Neural cell (in vitro differentiated cells): ENCODE measurements around the gene EDIL3. TPM values are rescaled to one million over a fixed set of nuclear protein-coding genes. Genes with fewer than 3 reads are reported as not detected.

Experiments used
- H2AFZ ChIP-seq: fragments of 200-600, 300-800 bp; sonication (generic), shearing (Covaris generic); 2 replicates; pipeline ENCODE4 v1.6.0; 2014; ENCODE audit warnings: low read depth, mild to moderate bottlenecking, antibody characterized with exemption, low read length, moderate library complexity
- H3F3A ChIP-seq: fragments of 200-600 bp; shearing (Covaris generic); 2 replicates; pipeline ENCODE4 v1.6.1; 2016; ENCODE audit warnings: mild to moderate bottlenecking, moderate library complexity, mixed read lengths, antibody characterized with exemption, low read length; ENCODE audit not compliant: insufficient read depth, poor library complexity, severe bottlenecking
- H3K27ac ChIP-seq: fragments of 200-600, 300-800 bp; sonication (generic), shearing (Covaris generic); 2 replicates; pipeline ENCODE4 v1.5.1; 2014; ENCODE audit warnings: mild to moderate bottlenecking, low read length, moderate library complexity
- H3K27me3 ChIP-seq: fragments of 300-800, 200-600 bp; sonication (generic), shearing (Covaris generic); 2 replicates; pipeline ENCODE4 v1.6.0; 2014; ENCODE audit warnings: mild to moderate bottlenecking, low read depth, low read length, moderate library complexity; ENCODE audit not compliant: insufficient read depth
- H3K36me3 ChIP-seq: fragments of 300-800, 200-600 bp; sonication (generic), shearing (Covaris generic); 2 replicates; pipeline ENCODE4 v1.5.1; 2014; ENCODE audit warnings: mild to moderate bottlenecking, antibody characterized with exemption, low read length, moderate library complexity; ENCODE audit not compliant: insufficient read depth
- H3K4me2 ChIP-seq: fragments of 300-800, 200-600 bp; sonication (generic), shearing (Covaris generic); 2 replicates; pipeline ENCODE4 v1.6.0; 2014; ENCODE audit warnings: mild to moderate bottlenecking, low read length
- H3K4me3 ChIP-seq: fragments of 300-800, 200-600 bp; sonication (generic), shearing (Covaris generic); 2 replicates; pipeline ENCODE4 v1.5.1; 2014; ENCODE audit warnings: mild to moderate bottlenecking, low read length, moderate library complexity
- H3K79me2 ChIP-seq: fragments of 200-600 bp; shearing (Covaris generic); replicated peaks from 2 replicates; pipeline ENCODE4 v1.6.0; 2014; ENCODE audit warnings: mild to moderate bottlenecking, low read length, moderate library complexity; ENCODE audit not compliant: insufficient read depth
- H3K9ac ChIP-seq: fragments of 300-800, 200-600 bp; sonication (generic), shearing (Covaris generic); 2 replicates; pipeline ENCODE4 v1.6.1; 2016; ENCODE audit warnings: mild to moderate bottlenecking, low read length, mixed read lengths
- H3K9me2 ChIP-seq: fragments of 200-600 bp; shearing (Covaris generic); 2 replicates; pipeline ENCODE4 v1.6.1; 2016; ENCODE audit warnings: mild to moderate bottlenecking, low read length, mixed read lengths; ENCODE audit not compliant: insufficient read depth
- H3K9me3 ChIP-seq: fragments of 200-600, 300-800 bp; sonication (generic), shearing (Covaris generic); 2 replicates; pipeline ENCODE4 v1.6.1; 2016; ENCODE audit warnings: mild to moderate bottlenecking, mixed run types, low read length, moderate library complexity, mixed read lengths
- H4K20me1 ChIP-seq: fragments of 200-600 bp; shearing (Covaris generic); 2 replicates; pipeline ENCODE4 v1.6.1; 2016; ENCODE audit warnings: mild to moderate bottlenecking, mixed run types; ENCODE audit not compliant: insufficient read depth
- CTCF ChIP-seq: fragments of 450-650 bp; IDR thresholded peaks from 2 replicates; pipeline ENCODE4 v1.5.1; 2014; ENCODE audit warnings: antibody characterized with exemption, mild to moderate bottlenecking, moderate library complexity; ENCODE audit not compliant: poor library complexity, severe bottlenecking
- EP300 ChIP-seq: fragments of 450-650 bp; conservative IDR thresholded peaks from 2 replicates; pipeline ENCODE4 v1.6.1; 2014; ENCODE audit warnings: antibody characterized with exemption, mild to moderate bottlenecking, moderate library complexity; ENCODE audit not compliant: poor library complexity, severe bottlenecking
- EZH2 ChIP-seq: fragments of 200-600, 300-800 bp; shearing (Covaris generic), sonication (generic); IDR thresholded peaks from 2 replicates; pipeline ENCODE4 v1.6.1; 2014; ENCODE audit warnings: antibody characterized with exemption, low read length, borderline replicate concordance, mild to moderate bottlenecking; ENCODE audit not compliant: insufficient read depth, poor library complexity, severe bottlenecking
- MXI1 ChIP-seq: fragments of 450-650 bp; conservative IDR thresholded peaks from 2 replicates; pipeline ENCODE4 v1.6.1; 2014; ENCODE audit warnings: antibody characterized with exemption, mild to moderate bottlenecking; ENCODE audit not compliant: poor library complexity, severe bottlenecking
- POLR2AphosphoS5 ChIP-seq: IDR thresholded peaks from 2 replicates; pipeline ENCODE4 v1.6.1; 2012
- RAD21 ChIP-seq: fragments of 450-650 bp; conservative IDR thresholded peaks from 2 replicates; pipeline ENCODE4 v1.6.1; 2014; ENCODE audit warnings: antibody characterized with exemption, mild to moderate bottlenecking, moderate library complexity
- SMC3 ChIP-seq: fragments of 450-650 bp; conservative IDR thresholded peaks from 2 replicates; pipeline ENCODE4 v1.6.1; 2014; ENCODE audit warnings: antibody characterized with exemption, mild to moderate bottlenecking, moderate library complexity; ENCODE audit not compliant: poor library complexity
- TAF1 ChIP-seq: IDR thresholded peaks from 2 replicates; pipeline ENCODE4 v1.6.1; 2012; ENCODE audit warnings: low read depth
- polyA plus RNA-seq: library from polyadenylated mRNA; depleted of rRNA; stranded (reverse); fragments of >200 nt; gene quantifications from 2 replicates; pipeline ENCODE4 v1.2.3, GENCODE V29; 2014
- TF ChIP-seq, protein P1 (sequence below): IDR thresholded peaks from 2 replicates; pipeline ENCODE4 v1.6.1; 2012; ENCODE audit warnings: borderline replicate concordance

Gene EDIL3
- polyA plus RNA-seq, 1 donor from 2014 or later: 6.1 TPM

DNA sequence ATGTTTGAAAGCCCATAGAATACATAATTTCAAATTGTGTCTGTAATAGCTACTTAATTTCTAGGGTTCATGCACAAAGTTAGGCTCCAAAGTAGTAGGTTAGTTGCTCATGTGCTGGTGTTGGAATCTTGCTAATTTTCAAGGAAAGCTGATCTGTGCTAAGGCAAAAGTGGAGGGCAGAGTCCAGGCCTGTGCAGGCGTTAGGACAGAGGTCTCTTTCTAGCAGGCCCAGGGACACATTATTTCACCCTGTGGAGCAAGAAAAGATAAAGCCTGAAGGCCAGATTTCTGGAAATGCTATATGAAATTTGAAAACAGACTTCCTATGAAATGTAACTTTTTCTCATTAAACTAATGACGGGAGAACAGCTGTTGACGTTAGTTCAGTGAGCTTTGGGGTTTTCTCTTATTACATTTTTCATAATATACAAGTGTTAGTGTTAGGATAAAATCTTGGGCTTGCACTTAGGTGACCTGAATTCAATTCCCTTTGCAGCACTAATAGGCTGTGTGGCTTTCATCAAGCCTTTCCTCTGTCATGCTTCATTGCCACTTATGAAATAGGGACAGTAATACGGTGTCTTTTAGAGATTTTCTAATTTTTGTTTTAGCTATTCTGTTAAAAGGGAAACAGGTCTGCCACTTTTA lies 467.3 kb downstream of the EDIL3 start:
- no peaks in the 10 kb centered on the region for H3F3A ChIP-seq
- no peak overlapping the region for H3K27ac ChIP-seq
- no peak for TF ChIP-seq RAD21
- no peak for TF ChIP-seq POLR2AphosphoS5
- TF ChIP-seq EP300: no peak
- TF ChIP-seq, protein P1, sequence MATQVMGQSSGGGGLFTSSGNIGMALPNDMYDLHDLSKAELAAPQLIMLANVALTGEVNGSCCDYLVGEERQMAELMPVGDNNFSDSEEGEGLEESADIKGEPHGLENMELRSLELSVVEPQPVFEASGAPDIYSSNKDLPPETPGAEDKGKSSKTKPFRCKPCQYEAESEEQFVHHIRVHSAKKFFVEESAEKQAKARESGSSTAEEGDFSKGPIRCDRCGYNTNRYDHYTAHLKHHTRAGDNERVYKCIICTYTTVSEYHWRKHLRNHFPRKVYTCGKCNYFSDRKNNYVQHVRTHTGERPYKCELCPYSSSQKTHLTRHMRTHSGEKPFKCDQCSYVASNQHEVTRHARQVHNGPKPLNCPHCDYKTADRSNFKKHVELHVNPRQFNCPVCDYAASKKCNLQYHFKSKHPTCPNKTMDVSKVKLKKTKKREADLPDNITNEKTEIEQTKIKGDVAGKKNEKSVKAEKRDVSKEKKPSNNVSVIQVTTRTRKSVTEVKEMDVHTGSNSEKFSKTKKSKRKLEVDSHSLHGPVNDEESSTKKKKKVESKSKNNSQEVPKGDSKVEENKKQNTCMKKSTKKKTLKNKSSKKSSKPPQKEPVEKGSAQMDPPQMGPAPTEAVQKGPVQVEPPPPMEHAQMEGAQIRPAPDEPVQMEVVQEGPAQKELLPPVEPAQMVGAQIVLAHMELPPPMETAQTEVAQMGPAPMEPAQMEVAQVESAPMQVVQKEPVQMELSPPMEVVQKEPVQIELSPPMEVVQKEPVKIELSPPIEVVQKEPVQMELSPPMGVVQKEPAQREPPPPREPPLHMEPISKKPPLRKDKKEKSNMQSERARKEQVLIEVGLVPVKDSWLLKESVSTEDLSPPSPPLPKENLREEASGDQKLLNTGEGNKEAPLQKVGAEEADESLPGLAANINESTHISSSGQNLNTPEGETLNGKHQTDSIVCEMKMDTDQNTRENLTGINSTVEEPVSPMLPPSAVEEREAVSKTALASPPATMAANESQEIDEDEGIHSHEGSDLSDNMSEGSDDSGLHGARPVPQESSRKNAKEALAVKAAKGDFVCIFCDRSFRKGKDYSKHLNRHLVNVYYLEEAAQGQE: no peak
- TF ChIP-seq CTCF: no peak
- TF ChIP-seq MXI1: no peak
- no peak for TF ChIP-seq SMC3
- no peak for TF ChIP-seq EZH2
- no peak for TF ChIP-seq TAF1
- H4K20me1 ChIP-seq: no peaks in the 10 kb centered on the region
- H2AFZ ChIP-seq: no peak overlapping the region
- no peak overlapping the region for H3K4me3 ChIP-seq
- H3K9ac ChIP-seq: no peak overlapping the region
- H3K4me2 ChIP-seq: no peak overlapping the region
- no peaks in the 10 kb centered on the region for H3K9me3 ChIP-seq
- H3K36me3 ChIP-seq: no peaks in the 10 kb centered on the region
- no peaks in the 10 kb centered on the region for H3K9me2 ChIP-seq
- H3K79me2 ChIP-seq: no peaks in the 10 kb centered on the region
- H3K27me3 ChIP-seq: no peaks in the 10 kb centered on the region

DNA sequence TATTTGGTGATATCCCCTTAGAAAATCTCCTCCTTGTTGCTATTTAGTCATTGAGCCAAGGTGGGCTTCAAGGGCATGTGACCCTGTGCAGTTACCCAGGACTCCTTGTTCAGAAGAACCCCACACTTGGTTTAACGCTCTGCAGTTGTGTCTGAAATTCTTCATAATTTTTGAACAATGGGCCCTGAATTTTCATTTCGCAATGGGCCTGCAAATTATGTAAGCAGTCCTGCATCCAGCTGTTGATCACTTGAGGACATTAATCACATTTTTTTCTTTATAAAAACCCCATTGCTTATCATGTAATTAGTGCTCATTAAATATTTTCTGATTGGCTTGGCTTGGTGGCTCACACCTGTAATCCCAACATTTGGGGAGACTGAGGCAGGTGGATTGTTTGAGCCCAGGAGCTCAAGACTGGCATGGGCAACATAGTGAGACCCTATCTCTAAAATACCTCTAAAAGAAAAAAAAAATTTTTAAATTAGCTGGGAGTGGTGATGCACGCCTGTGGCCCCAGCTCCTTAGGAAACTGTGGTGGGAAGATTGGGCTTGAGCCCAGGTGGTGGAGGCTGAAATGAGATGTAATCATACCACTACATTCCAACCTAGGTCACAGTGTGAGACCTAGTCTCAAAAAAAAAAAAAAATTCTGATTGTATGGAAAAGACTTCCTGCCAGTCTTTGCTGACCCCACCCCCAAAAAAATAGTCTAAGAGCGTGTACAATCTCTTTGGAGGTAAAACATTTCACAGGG lies 469.8 kb downstream of the EDIL3 start:
- Histone ChIP-seq H3K4me2 (no peak overlapping the region), H3K79me2 (no peaks in the 10 kb centered on the region), H3K36me3 (no peaks in the 10 kb centered on the region), H3K4me3 (no peak overlapping the region), H3K27me3 (no peaks in the 10 kb centered on the region), H4K20me1 (no peaks in the 10 kb centered on the region), H3F3A (no peaks in the 10 kb centered on the region), H3K9ac (no peak overlapping the region), H3K9me2 (no peaks in the 10 kb centered on the region), H2AFZ (no peak overlapping the region), H3K27ac (no peak overlapping the region), H3K9me3 (no peaks in the 10 kb centered on the region)
- no peak for TF ChIP-seq RAD21
- TF ChIP-seq, protein P1: no peak
- no peak for TF ChIP-seq MXI1
- no peak for TF ChIP-seq POLR2AphosphoS5
- TF ChIP-seq CTCF: no peak
- TF ChIP-seq SMC3: no peak
- TF ChIP-seq EP300: no peak
- TF ChIP-seq TAF1: no peak
- no peak for TF ChIP-seq EZH2
